Stimulated activated CD4-positive, alpha-beta T cell treated with anti-CD3 and anti-CD28 coated beads, Interleukin-1b, Interleukin-23, amount 100 ng/mL, for 24 hours (primary cell): ENCODE results near the gene NBAS.
"Not testable (repeated sequence)": the region's sequence is repeated elsewhere in the genome, so short reads cannot be mapped to it uniquely, and the experiment has no call there.

Experiments used
- DNase-seq, 4 experiments: peaks; one replicate each; pipeline ENCODE4 v3.0.0-alpha.2; 2020; ENCODE audit warnings: low read depth in 4 of 4, low spot score in 1 of 4

Gene NBAS

DNA sequence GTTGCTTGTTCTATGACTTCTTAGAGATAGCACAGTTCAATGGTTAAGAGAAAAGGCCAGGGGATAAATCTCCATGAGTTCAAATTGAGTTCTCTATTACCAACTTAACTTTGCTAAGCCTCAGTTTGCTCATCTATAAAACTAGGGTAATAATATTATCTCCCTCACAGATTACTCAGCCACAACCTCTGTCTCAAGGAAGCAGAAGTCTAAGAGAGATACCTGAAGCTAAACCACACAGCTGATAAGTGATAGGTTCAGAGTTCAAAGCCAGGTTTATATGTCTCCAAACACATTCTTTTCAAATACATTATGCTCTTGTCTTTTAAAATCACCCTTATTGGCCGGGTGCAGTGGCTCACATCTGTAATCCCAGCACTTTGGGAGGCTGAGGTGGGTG, 287.7 kb downstream of the NBAS start:
- DNase-seq, result no peak

DNA sequence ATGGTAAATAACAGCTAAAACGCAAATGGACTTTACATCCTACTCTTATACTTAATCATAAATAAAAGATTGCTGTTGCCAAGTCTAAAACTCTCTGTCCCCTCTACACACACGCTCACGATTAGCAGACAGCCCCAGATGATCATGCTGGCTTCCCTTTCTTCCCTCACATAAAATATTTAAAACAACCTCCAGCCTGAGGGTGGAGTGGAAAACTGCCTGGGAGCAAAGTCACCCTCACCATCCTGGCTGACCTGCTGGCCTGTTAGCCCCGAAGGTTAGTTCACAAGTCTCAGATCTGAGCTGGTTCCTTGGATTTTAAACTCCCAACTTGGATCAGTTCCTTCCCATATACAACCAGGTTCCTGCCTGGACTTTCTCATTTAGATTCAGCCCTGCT, 288.2 kb downstream of the NBAS start:
- DNase-seq, result no peak

DNA sequence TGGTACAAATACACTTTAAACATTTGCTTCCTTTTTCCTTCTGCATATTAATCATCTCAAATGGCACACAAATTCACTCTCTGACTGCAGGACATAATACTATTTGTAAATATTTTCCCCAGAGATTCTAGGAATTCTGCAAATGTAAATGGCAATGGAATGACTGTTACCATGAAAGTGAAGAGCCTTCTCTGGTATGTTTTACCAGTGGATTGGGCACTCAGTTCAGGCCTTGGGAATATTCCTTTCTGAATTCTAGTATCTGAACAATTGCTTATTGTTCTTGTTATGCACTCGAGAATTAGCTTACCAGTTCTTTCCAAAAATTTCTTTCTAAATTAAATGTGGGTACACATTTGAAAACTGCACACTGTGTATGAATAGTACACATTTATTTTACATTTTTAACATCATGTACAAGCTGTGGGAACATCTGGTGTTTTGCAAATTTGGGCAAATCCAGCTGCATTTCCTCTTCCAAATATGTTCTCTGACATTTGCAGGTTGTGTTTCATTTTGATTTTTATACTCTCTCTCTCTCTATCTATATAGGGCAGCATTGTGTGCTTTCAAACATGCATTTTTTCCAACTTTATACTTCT, 289.1 kb downstream of the NBAS start:
- DNase-seq, result no peak

DNA sequence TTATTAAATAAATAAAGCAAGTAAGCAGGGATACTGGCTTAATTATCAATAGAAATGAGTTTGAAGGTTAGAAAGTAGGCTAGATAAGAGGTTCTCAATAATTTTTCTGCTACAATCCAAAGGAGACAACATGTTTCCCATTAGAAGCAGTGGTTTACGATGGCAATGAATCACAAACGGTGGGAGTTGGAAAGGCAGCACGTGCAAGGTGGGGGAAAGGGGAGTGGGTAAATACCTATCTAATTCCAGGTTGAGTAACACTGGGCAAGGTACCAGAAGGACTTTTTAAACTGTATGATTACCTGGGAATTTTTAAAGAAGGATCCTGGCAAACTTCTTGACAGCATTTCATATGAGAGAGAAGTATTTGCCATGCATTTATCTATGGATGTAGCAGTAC, 289.9 kb downstream of the NBAS start:
- no peak for DNase-seq

DNA sequence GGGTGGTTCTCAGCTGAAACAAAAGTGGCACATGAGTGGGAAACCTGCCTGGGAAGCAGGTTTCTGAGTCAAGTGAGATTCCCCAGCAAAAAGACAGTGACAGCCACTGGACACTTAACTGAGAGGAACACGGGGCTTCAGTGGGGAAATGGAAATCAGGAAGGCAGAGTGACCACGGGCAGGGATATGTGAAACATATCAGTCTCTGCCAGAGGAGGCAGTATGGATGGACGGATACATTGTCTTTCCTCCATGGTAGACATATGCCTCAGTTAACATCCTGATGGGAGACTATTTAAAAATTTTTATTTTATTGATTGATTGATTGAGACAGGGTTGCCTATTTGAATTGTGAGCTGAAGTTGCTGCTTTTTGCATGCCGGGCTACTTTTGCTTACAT, 292.1 kb downstream of the NBAS start:
- DNase-seq, result no peak

DNA sequence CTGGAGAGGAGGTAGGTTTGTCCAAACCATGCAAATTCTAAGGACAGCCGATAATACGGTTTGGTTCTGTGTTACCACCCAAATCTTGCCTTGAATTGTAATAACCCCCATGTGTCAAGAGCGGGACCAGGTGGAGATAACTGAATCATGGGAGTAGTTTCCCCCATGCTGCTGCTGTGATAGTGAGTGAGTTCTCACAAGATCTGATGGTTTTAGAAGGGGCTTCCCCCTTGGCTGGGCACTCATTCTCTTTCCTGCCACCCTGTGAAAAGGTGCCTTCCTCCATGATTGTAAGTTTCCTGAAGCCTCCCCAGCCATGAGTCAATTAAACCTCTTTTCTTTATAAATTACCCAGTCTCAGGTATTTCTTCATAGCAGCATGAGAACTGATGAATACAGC, 295.2 kb downstream of the NBAS start:
- no peak for DNase-seq

DNA sequence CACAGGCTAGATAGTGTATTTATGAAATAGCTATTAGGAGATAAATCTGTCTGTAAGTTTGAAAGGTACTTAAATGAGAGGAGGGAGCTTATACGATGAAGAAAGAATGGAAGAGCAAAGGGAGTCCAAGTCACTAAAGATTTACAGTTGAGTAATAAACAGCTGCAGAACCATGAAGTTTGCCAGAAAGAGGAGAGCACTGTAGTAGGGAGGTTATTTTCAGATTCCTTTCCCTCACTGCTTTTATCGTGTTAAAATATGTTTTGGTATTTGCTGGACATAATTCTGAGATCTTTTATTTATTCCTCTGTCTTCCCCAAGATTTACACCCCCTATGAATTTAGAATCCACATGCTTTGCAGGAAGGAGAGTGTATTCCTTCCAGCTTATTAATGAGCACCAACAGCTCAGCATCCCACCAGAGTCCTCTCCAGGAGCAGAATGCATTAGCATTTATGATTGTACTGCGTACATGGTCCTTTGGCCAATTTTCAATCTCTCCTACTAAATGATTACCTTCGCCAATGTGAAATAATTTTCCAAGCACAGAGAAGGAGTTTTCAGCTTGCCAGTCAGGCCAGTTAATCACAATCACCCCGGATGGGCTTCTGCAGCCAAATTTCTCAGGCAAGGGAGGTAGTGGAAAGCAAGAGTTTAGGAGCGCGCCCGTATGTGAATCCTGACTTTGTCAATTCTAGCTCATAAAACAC, 297.0 kb downstream of the NBAS start:
- DNase-seq, result no peak

DNA sequence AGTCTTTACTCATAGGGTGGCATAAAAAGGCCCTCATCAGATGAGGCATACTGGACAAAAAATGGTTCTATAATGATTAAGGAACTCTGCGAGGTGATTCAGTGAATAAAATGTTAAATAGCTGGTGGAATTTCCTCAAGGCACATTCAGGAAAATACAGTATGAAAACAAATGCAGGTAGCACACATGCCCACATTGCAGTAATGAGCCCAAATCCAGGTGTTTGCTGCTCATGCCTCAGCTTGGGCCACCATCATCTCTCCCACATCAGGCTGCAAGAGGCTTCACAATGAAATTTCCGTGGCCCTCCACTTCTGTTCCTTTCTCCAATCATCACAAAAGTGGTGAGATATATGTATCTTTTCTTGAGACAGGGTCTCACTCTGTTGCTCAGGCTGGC, 298.3 kb downstream of the NBAS start:
- no peak for DNase-seq

DNA sequence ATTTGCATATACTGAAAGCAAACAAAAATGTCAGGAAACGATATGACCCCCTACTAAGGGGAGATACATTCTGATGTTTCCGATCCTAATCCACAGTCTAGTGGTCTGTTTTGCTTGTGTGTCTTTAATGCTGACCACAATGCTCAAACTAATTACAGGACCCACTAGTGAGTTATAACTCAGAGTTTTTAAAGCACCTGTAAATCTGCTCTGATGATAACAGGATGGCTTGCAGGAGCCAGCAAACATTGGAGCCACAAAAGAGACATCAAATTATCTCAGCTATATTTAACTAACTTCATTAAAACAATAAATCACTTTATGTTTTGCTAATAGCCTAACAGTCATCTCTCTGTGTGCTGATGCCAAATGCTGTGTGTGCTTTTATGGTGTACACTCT, 300.3 kb downstream of the NBAS start:
- DNase-seq, result no peak

DNA sequence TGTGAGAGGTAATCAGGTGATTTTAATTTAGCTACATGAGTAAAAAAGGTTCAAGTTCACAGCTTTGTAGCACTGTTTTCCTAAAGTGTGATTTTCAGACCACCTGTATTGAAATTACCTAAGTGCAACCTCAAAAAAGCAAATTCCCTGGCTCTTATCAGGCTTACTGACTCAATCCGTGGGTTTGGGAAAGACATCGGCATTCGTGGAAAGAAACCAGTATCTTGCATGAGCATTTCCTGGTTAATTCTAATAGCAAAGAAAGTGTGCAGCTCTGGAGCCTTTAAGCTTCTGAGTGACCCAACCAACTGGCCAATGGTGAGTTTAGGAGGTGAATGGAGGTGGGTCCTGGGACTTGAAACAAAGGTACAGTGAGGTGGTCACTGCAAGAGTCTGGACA, 300.9 kb downstream of the NBAS start:
- no peak for DNase-seq

DNA sequence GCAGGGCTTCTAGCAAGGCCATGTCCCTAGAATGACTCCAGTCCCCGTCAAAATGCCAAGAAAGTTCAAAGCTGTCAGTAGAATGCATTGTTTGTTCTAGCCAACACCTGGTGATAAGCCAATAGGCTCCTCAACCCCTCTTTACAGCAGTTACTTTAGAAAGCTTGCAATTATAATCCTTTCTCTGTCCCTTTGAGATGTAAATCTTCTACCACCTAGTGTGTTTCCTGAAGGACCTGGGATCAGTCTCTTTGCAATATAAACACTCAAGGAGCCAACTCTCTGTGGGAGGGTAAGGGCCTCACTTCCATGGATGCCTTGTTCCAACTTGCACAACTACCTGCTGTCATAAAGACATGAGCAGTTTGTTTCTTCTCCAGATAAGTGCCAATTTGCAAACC, 301.8 kb downstream of the NBAS start:
- DNase-seq, result no peak

DNA sequence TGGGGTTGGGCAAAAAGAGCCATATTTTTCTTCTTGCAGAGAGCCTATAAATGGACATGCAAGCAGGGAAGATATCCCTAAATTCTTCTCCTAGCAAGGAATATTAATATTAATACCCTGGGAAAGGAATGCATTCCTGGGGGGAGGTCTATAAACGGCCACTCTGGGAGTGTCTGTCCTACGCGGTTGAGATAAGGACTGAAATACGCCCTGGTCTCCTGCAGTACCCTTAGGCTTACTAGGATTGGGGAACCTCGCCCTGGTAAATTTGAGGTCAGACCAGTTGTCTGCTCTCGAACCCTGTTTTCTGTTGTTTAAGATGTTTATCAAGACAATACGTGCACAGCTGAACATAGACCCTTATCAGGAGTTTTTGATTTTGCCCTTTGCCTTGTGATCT, 302.7 kb downstream of the NBAS start:
- DNase-seq, result not testable (repeated sequence)

DNA sequence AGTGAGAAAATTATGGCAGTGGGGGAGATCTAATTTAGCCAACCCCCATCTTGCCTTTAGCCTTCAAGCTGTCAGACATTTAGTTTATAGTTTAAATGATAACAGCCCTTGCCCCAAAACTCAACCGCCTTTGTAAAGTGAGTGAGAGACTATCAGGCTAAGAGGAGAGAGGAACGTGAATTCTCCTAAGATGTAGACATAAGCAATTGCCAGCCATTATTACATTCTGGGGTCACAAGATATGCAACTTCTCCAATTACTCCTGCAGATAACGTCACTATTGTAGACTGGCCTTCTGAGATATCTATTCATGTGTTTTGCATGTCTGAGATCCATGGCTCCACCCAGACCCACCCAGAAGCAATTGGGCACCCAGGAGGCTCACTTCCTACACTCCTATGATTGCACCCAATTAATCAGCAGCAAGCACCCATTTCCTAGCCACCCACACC, 307.3 kb downstream of the NBAS start:
- no peak for DNase-seq

DNA sequence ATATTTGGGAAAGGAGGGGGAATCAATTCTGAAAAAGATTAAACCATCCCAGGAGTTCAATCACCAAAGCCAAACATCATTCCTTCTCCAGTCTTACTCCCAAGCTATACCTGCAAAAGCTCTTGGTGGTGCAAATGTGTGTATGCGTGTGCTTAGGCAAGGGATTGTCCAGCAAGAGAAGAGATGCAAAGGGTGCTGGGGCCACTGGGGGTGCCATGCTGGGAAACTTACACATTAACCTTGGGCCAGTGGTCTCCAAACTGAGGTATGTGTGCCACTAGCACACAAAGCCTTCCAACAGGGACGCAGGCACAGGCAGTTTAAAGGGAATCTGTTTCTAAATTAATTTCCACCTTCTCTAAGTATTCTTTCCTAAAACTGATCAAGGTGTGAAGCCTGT, 307.9 kb downstream of the NBAS start:
- no peak for DNase-seq

DNA sequence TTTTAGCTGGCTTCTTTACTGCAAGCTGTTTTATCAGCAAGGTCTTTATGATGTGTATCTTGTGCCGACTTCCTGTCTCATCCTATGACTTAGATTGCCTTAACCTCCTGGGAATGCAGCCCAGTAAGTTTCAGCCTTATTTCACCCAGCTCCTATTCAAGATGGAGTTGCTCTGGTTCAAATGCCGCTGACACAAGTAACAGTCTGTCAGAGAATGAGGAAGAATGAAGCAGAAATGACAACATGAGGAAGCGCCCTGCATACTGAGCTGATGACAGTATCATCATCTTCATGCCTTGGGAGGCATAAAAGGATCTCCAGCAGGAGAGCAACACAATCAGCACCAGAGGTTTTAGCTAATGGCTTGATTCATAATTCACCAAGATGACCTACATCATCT, 309.4 kb downstream of the NBAS start:
- DNase-seq, result no peak

DNA sequence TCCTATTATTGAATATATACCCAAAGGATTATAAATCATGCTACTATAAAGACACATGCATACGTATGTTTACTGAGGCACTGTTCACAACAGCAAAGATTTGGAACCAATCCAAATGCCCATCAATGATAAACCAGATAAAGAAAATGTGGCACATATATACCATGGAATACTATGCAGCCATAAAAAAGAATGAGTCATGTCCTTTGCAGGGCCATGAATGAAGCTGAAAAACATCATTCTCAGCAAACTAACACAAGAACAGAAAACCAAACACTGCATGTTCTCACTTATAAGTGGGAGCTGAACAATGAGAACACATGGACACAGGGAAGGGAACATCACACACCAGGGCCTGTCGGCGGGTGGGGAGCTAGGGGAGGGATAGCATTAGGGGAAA, 310.2 kb downstream of the NBAS start:
- DNase-seq, result not testable (repeated sequence)

DNA sequence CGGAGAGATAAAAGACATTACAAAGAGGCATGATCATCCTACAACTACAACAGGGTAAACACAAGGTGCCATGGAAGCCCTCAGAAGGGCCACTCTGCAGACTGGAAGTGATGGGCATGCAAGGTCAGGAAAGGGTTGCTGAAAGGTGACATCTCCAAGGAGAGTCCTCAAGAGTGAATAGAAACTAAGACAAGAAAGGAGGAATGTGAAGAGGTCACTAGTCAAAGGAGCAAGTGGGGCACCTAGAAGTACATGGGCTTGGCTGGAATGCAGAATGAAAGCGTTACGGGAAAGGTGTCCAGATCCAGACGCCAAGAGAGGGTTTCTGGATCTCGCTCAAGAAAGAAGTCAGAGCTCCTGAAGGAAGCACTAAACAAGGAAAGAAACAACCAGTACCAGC, 314.3 kb downstream of the NBAS start:
- no peak for DNase-seq

DNA sequence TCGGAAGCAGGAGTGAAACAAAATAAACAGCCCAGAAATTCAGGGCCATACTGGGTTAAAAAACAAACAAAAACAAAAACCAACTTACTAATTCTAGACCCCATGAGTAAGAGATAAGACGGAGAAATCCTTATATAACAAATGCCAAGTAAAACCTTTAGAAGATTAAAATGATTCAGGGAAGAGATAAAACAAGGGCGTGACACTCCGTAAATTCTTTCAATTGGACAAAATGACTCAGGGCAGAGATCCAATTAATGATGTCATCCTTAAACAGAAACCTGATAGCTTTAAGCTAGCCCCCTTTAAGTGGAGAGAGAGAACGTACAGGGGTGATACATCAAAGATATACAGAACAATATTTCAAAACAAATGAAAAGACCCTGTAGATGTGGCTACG, 317.4 kb downstream of the NBAS start:
- DNase-seq, result no peak

DNA sequence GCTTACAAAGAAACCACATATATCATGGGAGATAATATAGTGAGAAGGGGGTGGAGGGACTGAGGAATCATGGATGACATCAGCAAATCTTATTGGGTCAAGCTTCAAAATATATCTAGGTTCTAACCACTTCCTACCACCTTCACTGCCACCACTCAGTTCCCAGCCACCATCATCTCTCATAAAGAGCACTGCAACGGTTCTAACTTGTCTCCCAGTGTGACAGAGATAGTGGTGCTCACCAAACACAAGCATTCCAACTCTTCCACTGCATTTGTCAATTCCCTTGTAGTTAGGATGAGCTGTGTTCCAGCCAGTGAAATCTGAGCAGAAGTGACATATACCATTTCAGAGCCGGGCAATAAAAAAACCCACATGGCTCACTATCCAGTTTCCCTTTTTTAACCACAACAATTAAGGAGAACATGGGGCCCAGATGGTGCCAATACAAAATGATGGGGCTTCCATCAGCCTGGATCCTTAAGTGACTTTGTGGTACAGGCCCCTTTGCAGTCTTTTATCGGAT, 318.1 kb downstream of the NBAS start:
- no peak for DNase-seq

DNA sequence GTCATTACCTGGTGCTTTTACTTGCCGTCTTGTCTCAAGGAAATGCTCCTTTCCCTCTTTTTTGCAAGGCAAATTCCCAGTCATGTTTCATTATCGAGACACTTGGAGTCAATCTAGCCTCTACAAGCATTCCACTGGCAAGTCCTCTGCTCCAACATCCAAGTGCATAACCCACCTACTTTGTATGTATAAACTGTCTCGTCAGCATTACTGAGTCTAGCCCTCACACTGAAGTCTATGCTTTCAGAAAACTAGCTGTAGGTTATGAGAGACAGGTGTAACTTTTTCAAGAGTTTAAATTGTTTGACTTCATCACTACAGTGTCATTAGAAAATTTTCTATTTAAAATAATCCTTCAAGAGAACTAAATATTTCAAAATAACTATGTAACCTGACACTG, 319.2 kb downstream of the NBAS start:
- no peak for DNase-seq

DNA sequence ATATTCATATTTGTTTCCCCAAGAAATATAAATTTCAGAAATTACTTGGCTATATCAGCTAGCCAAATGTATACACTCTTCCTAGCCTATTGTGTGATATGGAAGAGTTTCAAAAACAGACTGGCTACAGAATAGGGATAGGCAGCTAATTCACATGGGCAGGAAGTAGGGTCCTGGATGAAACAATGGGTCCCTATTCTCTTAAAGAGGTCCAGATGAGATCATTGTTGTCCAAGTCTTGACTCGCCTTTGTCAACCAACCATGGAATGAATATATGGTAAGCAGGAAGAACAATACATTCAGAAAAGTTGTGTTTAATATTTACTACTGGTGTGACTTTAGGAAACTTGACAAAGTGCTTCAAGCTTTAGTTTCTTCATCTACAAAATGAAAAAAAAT, 319.9 kb downstream of the NBAS start:
- DNase-seq, result no peak

DNA sequence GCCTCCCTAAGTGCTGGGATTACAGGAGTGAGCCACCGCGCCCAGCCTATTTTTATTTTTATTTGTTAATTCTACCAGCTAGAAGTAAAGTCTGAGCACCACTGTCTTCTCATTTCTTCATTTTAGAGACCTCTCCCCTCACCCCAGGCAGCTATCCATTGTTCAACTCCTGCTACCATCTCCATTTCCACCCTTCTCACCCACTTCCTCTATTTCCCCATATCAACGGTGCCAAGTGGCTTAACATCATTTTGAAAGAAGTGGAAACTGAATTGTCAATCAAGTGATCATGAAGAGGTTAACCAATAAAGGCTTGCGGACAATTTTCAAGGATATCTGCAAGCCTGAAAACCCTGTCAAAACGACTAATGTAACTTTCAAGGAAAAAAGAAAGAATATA, 323.1 kb downstream of the NBAS start:
- no peak for DNase-seq

DNA sequence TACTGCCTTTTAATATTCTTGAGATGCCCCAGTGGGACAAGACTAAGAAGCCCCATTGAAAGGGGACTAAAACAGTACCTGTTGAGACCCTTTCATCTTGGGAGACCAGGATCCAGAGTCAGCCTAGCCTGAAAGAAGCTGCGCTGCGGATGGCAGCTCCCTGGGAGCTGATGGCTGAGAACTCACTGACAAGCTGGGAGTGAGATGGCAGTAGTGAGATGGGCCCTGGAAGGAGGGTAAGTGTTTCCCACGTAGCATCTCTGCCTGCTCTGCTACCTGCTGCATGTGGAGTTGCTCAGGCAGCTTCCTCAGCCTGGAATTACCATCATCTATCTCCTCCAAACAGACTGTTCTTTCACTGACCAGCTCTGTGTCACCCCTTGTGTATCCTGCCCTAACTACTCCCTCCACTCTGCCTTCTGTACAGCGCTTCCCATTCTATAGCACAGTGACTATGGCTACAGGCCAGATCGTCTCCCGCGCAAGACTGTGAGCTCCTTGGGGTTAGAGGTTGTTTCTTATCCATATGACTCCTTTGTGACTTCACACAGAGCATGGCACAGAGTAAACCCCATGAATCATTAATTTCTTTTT, 330.4 kb downstream of the NBAS start:
- DNase-seq, result no peak
